Measurements from ENCODE around the gene ORMDL2.
"Not testable (repeated sequence)": the region's sequence is repeated elsewhere in the genome, so short reads cannot be mapped to it uniquely, and the experiment has no call there.

ORMDL2 gene

DNA sequence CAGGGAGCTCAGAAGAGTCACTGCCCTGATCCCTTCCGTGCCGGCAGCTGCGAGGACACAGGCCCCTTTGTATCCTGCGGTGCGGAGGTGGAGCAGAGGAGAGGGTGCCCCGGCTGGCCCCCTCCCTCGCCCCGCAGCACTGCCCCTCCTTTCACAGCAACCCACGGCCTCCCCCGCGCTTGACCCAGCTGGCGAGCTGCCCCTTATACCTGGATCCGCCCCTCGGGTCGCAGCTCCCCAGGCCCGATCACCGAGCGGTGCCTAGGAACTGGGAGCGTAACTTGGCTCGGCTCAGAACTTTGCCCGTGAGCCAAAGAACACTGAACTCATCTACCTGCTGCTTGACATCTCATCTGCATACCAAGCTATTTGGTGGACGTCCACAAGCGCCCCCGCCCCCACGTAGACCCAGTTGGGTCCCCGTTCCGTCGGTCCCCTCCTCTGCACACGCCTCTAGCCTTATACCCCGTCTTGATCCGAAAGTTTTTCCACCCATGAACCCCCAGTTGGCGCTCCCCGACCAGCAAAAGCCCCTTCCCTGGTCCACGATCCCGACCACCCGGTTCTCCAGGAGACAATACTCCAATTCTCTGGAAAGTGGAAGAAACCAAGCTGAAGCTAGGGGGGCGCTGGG lies 12.2 kb downstream of the ORMDL2 start:
- no peak for DNase-seq

- DNase-seq, result peak; percentile 62
Measured at GRCh38 chr12:55830601-55831446, 13.0 kb downstream of the ORMDL2 start.

- no peak for DNase-seq
Measured at GRCh38 chr12:55831447-55831815, 13.6 kb downstream of the ORMDL2 start.

DNA sequence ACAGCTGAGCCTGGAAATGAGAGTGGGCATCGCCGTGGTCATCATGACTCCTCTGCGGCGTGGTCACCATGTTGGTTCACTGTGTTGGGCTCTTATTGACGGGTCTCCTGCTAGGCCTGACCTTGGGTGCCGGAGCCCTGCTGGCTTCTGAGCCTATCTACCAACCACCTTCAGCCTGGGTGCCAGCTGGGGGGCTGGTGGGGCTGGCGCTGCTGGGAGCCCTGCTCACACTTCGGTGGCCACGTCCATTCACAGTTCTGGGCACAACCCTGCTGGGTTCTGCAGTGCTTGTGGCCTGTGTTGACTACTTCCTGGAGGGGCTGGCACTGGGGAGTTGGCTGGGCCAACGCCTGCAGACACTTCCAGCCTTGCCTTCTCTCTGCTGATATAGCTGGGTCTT lies 15.2 kb downstream of the ORMDL2 start:
- DNase-seq, result no peak

DNA sequence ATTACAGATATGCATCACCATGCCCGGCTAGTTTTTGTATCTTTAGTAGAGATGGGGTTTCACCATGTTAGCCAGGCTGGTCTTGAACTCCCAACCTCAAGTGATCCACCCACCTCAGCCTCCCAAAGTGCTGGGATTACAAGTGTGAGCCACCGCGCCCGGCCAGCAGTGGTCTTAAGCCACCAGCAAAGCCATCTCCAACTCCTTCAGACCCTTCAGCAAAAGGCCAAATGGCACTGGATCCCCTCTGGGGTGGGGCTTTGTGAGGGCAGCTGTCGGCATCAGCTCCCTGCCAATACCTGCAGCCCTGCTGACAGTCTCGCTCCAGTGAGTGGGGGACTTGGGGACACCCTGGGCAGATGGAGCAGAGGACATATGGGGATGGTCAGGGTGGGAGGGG lies 16.6 kb downstream of the ORMDL2 start:
- not testable (repeated sequence) for DNase-seq

DNA sequence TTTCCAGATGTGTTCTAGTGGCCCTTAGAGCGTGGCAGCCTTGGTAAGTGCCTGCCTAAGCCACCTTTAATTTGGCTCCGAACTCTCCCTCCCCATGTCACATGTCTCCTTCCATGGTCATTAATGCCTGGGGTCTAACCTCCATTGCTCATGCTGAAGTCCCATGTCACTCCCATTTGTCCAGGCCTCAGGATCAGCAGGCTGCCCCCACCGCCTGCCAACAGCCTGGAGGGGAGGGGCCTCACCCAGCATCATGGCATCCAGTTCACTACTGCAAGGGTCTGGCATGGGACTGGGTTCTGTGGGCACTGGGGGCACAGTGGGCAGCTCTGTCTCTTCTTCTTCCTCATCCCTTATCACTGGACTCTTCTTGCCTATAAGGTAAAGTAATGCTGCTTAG lies 20.5 kb downstream of the ORMDL2 start:
- no peak for DNase-seq

DNA sequence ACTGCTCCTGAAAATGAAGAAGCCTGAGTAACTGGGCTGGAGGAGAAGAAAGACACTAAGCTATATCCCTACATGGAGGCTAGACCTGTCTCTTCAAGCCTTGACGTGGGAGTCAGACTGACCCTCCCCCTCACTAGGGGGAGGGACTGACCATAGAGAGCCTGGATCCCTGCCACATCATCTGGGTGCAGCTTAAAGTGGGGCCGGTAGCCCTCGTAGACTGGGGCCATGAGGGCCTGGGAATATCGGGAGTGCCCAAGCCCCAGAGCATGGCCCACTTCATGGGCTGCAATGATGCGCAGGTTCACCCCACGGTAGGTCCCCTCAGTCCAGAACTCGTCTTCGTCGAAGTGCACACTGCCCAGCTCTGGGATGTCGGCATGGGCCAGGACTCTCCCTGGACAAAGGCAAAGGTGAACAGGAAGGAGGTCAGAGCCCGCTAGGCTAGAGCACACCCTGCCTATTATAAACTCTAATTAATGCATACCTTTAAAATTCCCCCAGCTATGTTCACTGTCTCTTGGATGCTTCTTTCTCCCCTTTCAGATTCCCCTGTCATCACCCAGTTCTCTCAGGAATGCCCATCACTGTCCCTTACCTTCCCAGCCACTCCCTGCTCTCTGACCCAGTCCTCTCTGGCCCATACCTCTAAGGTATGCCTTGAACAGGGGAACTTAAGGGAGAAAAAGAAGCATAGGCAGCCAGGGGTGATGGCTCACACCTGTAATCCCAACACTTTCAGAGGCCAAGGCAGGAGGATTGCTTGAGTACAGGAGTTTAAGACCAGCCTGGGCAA lies 21.7 kb downstream of the ORMDL2 start:
- no peak for DNase-seq

- no peak for DNase-seq
Measured at GRCh38 chr12:55840581-55841351, 22.9 kb downstream of the ORMDL2 start.

- DNase-seq, result no peak
Measured at GRCh38 chr12:55842681-55843429, 25.0 kb downstream of the ORMDL2 start, which contains the start of gene MMP19. Gene MMP19, minus strand, starts transcription at chr12:55842936. Its CDS starts 106 bp downstream, at chr12:55842830.

DNA sequence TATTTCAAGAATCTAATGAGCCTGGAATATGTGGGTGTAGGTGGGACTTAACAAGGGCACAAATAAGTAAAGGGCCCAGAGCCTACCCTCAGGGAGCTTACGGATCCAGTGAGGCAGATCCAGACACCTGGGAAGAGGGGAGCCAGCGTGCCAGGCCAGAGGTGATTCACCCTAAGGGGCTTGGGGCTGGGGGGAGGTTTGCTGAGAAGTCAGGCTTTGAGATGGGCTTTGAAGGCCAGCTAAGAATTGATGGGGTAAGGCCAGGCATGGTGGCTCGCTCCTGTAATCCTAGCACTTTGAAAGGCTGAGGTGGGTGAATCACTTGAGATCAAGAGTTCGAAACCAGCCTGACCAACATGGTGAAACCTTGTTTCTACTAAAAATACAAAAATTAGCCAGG lies 25.6 kb downstream of the ORMDL2 start:
- DNase-seq, result no peak

- DNase-seq, result no peak
Measured at GRCh38 chr12:55844961-55845360, 27.1 kb downstream of the ORMDL2 start.

- no peak for DNase-seq
Measured at GRCh38 chr12:55845361-55845760, 27.5 kb downstream of the ORMDL2 start.

DNA sequence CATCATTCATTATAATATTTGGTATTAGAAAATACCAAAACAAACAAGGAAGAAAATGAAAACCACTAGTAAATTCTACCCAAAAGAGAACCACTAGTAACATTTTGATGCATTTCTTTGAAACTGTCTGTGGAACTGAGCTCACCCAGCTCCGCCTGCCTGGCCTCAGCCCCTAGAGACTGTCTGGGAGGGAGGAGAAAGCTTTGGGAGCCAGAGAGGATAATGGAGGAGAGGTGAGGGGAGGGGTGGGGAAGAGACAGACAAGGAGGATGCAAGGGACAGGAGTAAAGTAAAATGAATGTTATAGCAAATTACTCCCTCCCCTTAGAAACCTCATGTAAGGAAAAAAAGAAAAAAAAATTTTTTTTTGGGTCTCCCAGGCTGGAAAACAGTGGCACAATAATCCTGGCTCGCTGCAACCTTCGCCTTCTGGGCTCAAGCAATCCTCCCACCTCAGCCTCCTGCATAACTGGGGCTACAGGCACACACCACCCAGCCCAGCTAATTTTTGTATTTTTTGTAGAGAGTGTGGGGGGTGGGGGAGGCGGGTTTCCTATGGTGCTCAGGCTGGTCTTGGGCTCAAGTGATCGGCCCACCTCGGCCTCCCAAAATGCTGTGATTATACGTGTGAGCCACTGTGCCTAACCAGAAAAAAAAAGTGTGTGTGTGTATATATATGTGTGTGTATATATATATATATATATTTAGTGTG lies 28.1 kb downstream of the ORMDL2 start:
- no peak for DNase-seq

GRCh38 chr12:55847033-55847432 lies 29.2 kb downstream of the ORMDL2 start:
- DNase-seq, result no peak

DNA sequence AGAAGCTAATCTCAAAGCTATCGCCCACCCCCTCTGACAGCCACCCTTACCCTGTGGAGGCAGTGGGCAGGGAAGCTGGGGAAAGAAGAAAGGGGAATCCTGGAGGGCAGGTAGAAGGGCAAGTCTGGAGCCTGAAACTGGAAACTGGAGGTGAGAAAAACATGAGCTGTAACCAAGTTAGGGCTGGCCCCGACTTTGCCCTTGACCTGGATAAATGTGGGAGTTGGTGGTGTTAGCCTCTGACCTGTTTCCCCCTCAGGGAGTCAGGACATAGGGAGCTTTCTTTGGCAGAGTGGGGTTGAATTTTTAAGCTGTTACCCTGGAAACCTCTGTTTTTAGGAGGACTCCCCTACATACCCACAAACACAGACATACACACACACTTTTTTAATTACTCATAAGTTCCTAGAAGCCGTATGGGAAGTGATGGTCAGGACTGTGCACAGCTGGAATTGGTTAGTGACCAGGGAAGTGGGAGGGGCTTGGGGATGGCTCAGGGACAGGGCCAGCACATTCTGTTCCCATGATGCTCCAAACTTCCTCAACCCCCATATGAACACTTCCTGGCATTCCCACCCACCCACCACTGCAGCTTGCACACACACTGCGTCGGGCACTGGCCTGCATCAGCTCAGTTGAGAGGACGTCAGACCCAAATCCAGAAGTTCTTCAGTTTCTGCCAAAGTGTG lies 29.9 kb downstream of the ORMDL2 start:
- DNase-seq, result no peak

DNA sequence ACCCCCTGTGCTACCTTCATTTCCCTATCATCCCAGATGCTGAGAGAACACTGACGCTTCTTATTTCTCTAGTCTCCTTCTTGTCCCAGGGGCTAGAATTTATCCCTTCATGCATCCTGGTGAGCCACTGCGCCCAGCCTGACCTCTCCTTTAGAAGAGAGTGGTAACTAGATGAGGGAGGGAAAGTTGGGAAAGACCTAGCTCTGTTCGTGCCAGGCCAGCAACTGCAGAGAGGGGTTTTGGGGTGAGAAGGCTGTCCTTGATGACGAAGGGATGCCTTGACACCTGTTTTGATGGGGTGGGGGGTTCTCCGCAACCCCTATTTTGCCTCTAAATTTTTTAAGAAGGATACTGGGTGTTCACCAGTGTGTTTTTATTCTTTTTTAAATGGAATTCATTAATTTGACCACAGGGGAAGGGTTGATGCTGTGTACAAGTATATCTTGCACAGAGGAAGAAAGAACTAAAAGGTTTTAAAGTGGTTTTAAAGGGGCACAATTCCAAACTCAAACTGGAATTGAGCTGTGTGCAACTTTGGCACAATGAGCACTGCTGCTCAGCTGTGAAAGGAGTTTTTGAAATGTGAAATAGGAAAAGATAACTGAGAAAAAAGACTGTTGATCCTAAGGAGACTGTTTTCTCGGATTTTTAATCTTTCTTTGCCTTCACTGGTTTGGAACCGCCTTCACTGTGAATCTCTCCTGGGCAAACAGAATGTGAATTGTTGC lies 31.9 kb downstream of the ORMDL2 start:
- DNase-seq, result no peak

- no peak for DNase-seq
Measured at GRCh38 chr12:55850401-55850800, 32.6 kb downstream of the ORMDL2 start.

- no peak for DNase-seq
Measured at GRCh38 chr12:55850893-55851292, 33.1 kb downstream of the ORMDL2 start.

GRCh38 chr12:55852740-55853139 lies 34.9 kb downstream of the ORMDL2 start:
- no peak for DNase-seq

- DNase-seq, result no peak
Measured at GRCh38 chr12:55861396-55861795, 43.6 kb downstream of the ORMDL2 start.
